Measurements from ENCODE around the gene PBX2.
A peak's percentile ranks its signal among the peaks of the same experiment; 100 is the strongest.
"Not testable (repeated sequence)": the region's sequence is repeated elsewhere in the genome, so short reads cannot be mapped to it uniquely, and the experiment has no call there.

The PBX2 gene

DNA sequence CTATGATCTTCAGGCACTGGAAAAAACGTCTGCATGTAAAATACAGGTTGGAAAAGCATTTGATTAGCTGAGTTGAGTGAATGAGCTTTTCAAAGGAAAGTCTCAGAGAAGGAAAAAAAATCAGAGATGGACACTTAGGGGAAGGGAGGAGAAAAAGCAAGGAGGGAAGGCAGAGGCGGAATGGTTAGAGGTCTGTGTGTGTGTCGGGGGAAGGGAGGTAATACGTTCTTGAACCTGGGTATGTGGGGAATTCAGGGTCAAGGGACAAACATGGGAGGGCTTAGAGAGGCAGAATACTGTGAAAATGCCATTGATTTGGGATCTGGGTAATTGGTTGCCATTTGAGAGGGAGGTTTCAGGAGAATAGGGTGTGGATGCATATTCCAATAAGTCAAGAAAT lies 43.3 kb downstream of the PBX2 start:
- no peak overlapping the region; the same call in 1 of the 2 replicates for H3K4me3 ChIP-seq (ENCODE audit: low read depth, low read length)
- peak overlapping the region; percentile 4; the same call in 1 of the 2 replicates for H3K9ac ChIP-seq (ENCODE audit: low read depth, low read length)
- H3K27me3 ChIP-seq (ENCODE audit: control insufficient read depth, insufficient read depth, low read length) = peaks cover 28% of the 10 kb centered on the region
- peaks cover 26% of the 10 kb centered on the region for H3K4me1 ChIP-seq (ENCODE audit: control insufficient read depth, insufficient read depth, low read length)
- H3K36me3 ChIP-seq (ENCODE audit: control insufficient read depth, insufficient read depth, low read length) = no peaks in the 10 kb centered on the region
- H3K9me3 ChIP-seq (ENCODE audit: control insufficient read depth, insufficient read depth, low read length) = no peaks in the 10 kb centered on the region
- no peak overlapping the region for H3K27ac ChIP-seq (ENCODE audit: low read depth, low read length)

DNA sequence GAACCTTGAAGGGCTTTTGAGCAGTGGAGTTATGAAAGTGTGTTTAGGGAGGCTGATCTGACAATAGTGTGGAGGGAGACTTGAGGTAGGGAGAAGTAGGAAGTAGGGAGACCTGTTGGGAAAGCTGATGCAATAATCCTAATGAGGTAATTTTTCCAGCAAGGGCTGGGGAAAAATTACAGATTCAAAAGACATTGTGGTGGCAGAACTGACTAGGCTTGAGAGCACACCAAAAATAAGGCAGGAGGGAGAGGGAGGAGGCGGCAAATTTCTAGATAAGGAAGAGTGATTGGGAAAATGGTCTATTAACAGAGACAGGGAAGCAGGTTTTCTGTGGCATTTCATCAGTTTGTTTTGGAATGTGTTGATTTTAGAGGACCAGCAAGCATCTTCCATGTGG lies 43.7 kb downstream of the PBX2 start:
- peaks cover 25% of the 10 kb centered on the region for H3K27me3 ChIP-seq (ENCODE audit: control insufficient read depth, insufficient read depth, low read length)
- no peak overlapping the region for H3K27ac ChIP-seq (ENCODE audit: low read depth, low read length)
- H3K4me1 ChIP-seq (ENCODE audit: control insufficient read depth, insufficient read depth, low read length) = peaks cover 24% of the 10 kb centered on the region
- H3K9me3 ChIP-seq (ENCODE audit: control insufficient read depth, insufficient read depth, low read length) = no peaks in the 10 kb centered on the region
- H3K4me3 ChIP-seq (ENCODE audit: low read depth, low read length) = no peak overlapping the region; the same call in 1 of the 2 replicates
- no peaks in the 10 kb centered on the region for H3K36me3 ChIP-seq (ENCODE audit: control insufficient read depth, insufficient read depth, low read length)
- peak overlapping the region; percentile 4; the same call in 1 of the 2 replicates for H3K9ac ChIP-seq (ENCODE audit: low read depth, low read length)

GRCh38 chr6:32144238-32144637 lies 45.8 kb downstream of the PBX2 start:
- H3K27ac ChIP-seq (ENCODE audit: low read depth, low read length); H3K36me3 ChIP-seq (ENCODE audit: control insufficient read depth, insufficient read depth, low read length); H3K4me3 ChIP-seq (ENCODE audit: low read depth, low read length); H3K9ac ChIP-seq (ENCODE audit: low read depth, low read length); H3K27me3 ChIP-seq (ENCODE audit: control insufficient read depth, insufficient read depth, low read length); H3K9me3 ChIP-seq (ENCODE audit: control insufficient read depth, insufficient read depth, low read length): not testable (repeated sequence)
- peaks cover 12% of the 10 kb centered on the region for H3K4me1 ChIP-seq (ENCODE audit: control insufficient read depth, insufficient read depth, low read length)

- Histone ChIP-seq H3K36me3 (ENCODE audit: control insufficient read depth, insufficient read depth, low read length) (no peaks in the 10 kb centered on the region), H3K9me3 (ENCODE audit: control insufficient read depth, insufficient read depth, low read length) (no peaks in the 10 kb centered on the region), H3K27me3 (ENCODE audit: control insufficient read depth, insufficient read depth, low read length) (no peaks in the 10 kb centered on the region), H3K9ac (ENCODE audit: low read depth, low read length) (no peak overlapping the region), H3K27ac (ENCODE audit: low read depth, low read length) (no peak overlapping the region), H3K4me1 (ENCODE audit: control insufficient read depth, insufficient read depth, low read length) (no peaks in the 10 kb centered on the region), H3K4me3 (ENCODE audit: low read depth, low read length) (no peak overlapping the region)
These were observed 49.5 kb downstream of the PBX2 start for GRCh38 chr6:32140420-32141046.

- Histone ChIP-seq H3K4me1 (ENCODE audit: control insufficient read depth, insufficient read depth, low read length) (no peaks in the 10 kb centered on the region), H3K27ac (ENCODE audit: low read depth, low read length) (no peak overlapping the region), H3K9ac (ENCODE audit: low read depth, low read length) (no peak overlapping the region), H3K9me3 (ENCODE audit: control insufficient read depth, insufficient read depth, low read length) (no peaks in the 10 kb centered on the region), H3K27me3 (ENCODE audit: control insufficient read depth, insufficient read depth, low read length) (no peaks in the 10 kb centered on the region), H3K36me3 (ENCODE audit: control insufficient read depth, insufficient read depth, low read length) (no peaks in the 10 kb centered on the region), H3K4me3 (ENCODE audit: low read depth, low read length) (no peak overlapping the region)
These were observed 50.4 kb downstream of the PBX2 start for GRCh38 chr6:32139590-32139989.

DNA sequence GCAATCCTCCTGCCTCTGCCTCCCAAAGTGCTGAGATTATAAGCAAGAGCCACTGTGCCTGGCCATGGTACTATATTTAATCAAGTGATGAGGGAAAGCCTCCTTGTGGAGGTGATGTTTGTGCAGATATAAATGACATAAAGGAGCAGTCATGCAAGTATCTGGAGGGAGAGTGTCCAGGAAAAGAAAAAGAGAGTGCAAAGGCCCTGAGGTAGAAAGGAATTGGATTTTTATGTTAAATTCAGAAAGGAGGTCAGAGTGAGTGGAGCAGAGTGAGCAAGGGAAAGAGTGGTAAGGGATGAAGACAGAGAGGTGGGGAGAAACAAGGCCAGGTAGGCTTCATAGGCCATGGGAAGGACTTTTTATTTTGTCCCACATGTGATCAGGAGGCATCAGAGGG lies 52.5 kb downstream of the PBX2 start:
- no peaks in the 10 kb centered on the region for H3K27me3 ChIP-seq (ENCODE audit: control insufficient read depth, insufficient read depth, low read length)
- no peak overlapping the region for H3K9ac ChIP-seq (ENCODE audit: low read depth, low read length)
- H3K4me3 ChIP-seq (ENCODE audit: low read depth, low read length) = no peak overlapping the region
- no peak overlapping the region for H3K27ac ChIP-seq (ENCODE audit: low read depth, low read length)
- H3K4me1 ChIP-seq (ENCODE audit: control insufficient read depth, insufficient read depth, low read length) = no peaks in the 10 kb centered on the region
- H3K9me3 ChIP-seq (ENCODE audit: control insufficient read depth, insufficient read depth, low read length) = no peaks in the 10 kb centered on the region
- no peaks in the 10 kb centered on the region for H3K36me3 ChIP-seq (ENCODE audit: control insufficient read depth, insufficient read depth, low read length)

All from HUES48 (cell line).